Endothelial cell of umbilical vein (primary cell): ENCODE results near the gene MYL3. TPM values are rescaled to one million over a fixed set of nuclear protein-coding genes. Genes with fewer than 3 reads are reported as not detected.

Source experiments
- BruUV-seq: library from RNA; stranded (reverse); fragments of 400-500 nt; replicated peaks from 2 replicates; lab custom pipeline; 2021; lab: Mats Ljungman, UMichigan
- CTCF ChIA-PET: fragments of 300-600, 350-600 bp; sonication (Branson Sonifier 250); formaldehyde crosslinking; loops from one replicate; lab custom pipeline; 2021; ENCODE audit warnings: antibody characterized with exemption, inconsistent platforms; lab: Charles Lee
- POLR2A ChIA-PET: fragments of 300-600, 350-600 bp; sonication (Branson Sonifier 250); formaldehyde crosslinking; loops from one replicate; lab custom pipeline; 2021; ENCODE audit warnings: antibody characterized with exemption, inconsistent platforms; lab: Charles Lee
- DNase-seq: peaks from one replicate; pipeline ENCODE4 v3.0.0-alpha.2; 2011; ENCODE audit warnings: low read depth, low spot score
- FAIRE-seq: peaks from 2 replicates; lab custom pipeline; 2011; peaks lifted over from hg19 to GRCh38; lab: Jason Lieb, UNC
- H2AFZ ChIP-seq: 2 replicates; pipeline ENCODE4 v1.6.0; 2012; ENCODE audit warnings: low read depth, low read length, control low read depth, inconsistent platforms
- H3K27ac ChIP-seq: 2 replicates; pipeline ENCODE4 v1.5.1; 2011; ENCODE audit warnings: low read depth, mild to moderate bottlenecking, control low read depth, low read length, moderate library complexity; ENCODE audit not compliant: insufficient read depth
- H3K27me3 ChIP-seq, 2 experiments: 2 replicates each; pipeline versions ENCODE4 v1.6.0 to v1.6.1; 2011; ENCODE audit warnings: low read length in 2 of 2, mixed read lengths in 1 of 2; ENCODE audit not compliant: control insufficient read depth in 2 of 2, insufficient read depth in 2 of 2
- H3K36me3 ChIP-seq, 2 experiments: 2 replicates in 1 of 2; 3 replicates in 1 of 2; pipeline ENCODE4 v1.5.1; 2011; ENCODE audit warnings: low read length in 2 of 2, mild to moderate bottlenecking in 1 of 2, moderate library complexity in 1 of 2; ENCODE audit not compliant: control insufficient read depth in 2 of 2, insufficient read depth in 2 of 2; ENCODE audit errors: extremely low read depth in 1 of 2
- H3K4me1 ChIP-seq: 3 replicates; pipeline ENCODE4 v1.5.1; 2011; ENCODE audit warnings: mild to moderate bottlenecking, low read length; ENCODE audit not compliant: control insufficient read depth, insufficient read depth; ENCODE audit errors: extremely low read depth
- H3K4me2 ChIP-seq: 2 replicates; pipeline ENCODE4 v1.6.1; 2011; ENCODE audit warnings: low read length, control low read depth, mixed read lengths; ENCODE audit not compliant: insufficient read depth
- H3K4me3 ChIP-seq, 3 experiments: fragments of 200-600 bp in 1 of 3; sonication (generic), shearing (Covaris generic) in 1 of 3; replicated peaks in 1 of 3; 2 replicates each; pipeline ENCODE4 v1.5.1; 2011 to 2016; ENCODE audit warnings: control low read depth in 3 of 3, low read length in 3 of 3, mild to moderate bottlenecking in 2 of 3, inconsistent platforms in 1 of 3, low read depth in 1 of 3, moderate library complexity in 1 of 3; ENCODE audit not compliant: insufficient read depth in 1 of 3
- H3K79me2 ChIP-seq: 2 replicates; pipeline ENCODE4 v1.6.0; 2012; ENCODE audit warnings: low read length, inconsistent platforms; ENCODE audit not compliant: control insufficient read depth, insufficient read depth
- H3K9ac ChIP-seq: replicated peaks from 2 replicates; pipeline ENCODE3; 2011; ENCODE audit warnings: low read length, control low read depth; ENCODE audit not compliant: insufficient read depth; ENCODE audit errors: extremely low read depth
- H3K9me1 ChIP-seq: replicated peaks from 3 replicates; pipeline ENCODE4 v1.6.0; 2011; ENCODE audit warnings: mild to moderate bottlenecking, low read length; ENCODE audit not compliant: control insufficient read depth, insufficient read depth; ENCODE audit errors: extremely low read depth
- H3K9me3 ChIP-seq: replicated peaks from 2 replicates; pipeline ENCODE4 v1.5.1; 2012; ENCODE audit warnings: low read length, inconsistent platforms; ENCODE audit not compliant: control insufficient read depth, insufficient read depth
- H4K20me1 ChIP-seq: replicated peaks from 2 replicates; pipeline ENCODE3; 2011; ENCODE audit warnings: mild to moderate bottlenecking, low read length; ENCODE audit not compliant: control insufficient read depth, insufficient read depth; ENCODE audit errors: extremely low read depth
- CTCF ChIP-seq, 2 donors: IDR thresholded peaks; 1 replicate in 1 of 2; 2 replicates in 1 of 2; pipeline ENCODE4 v1.5.1; 2011; ENCODE audit warnings: low read length in 2 of 2, mild to moderate bottlenecking in 2 of 2, moderate library complexity in 2 of 2, control low read depth in 1 of 2, inconsistent platforms in 1 of 2, low read depth in 1 of 2; ENCODE audit not compliant: insufficient read depth in 1 of 2; ENCODE audit errors: extremely low read depth in 1 of 2
- FOS ChIP-seq: IDR thresholded peaks from 2 replicates; pipeline ENCODE4 v1.6.1; 2011; ENCODE audit warnings: mild to moderate bottlenecking, low read length, moderate library complexity, borderline replicate concordance; ENCODE audit not compliant: insufficient read depth
- MYC ChIP-seq: IDR thresholded peaks from one replicate; pipeline ENCODE4 v1.6.1; 2011; ENCODE audit warnings: mild to moderate bottlenecking, low read depth, low read length
- dilution Hi-C: fragments of 300-500 bp; cut with MboI; formaldehyde crosslinking; loops from one replicate; pipeline ENCODE4 v1.15.0; 2019; ENCODE audit warnings: low sequenced_read_pairs; ENCODE audit not compliant: extremely low pct_ligation_motif_present
- intact Hi-C: fragments of 100-400 bp; cut with micrococcal nuclease; formaldehyde crosslinking; loops from one replicate; pipeline ENCODE4 v1.10.0; 2022
- polyA plus RNA-seq, 4 experiments: library from polyadenylated mRNA; depleted of rRNA in 3 of 4; stranded (reverse) in 3 of 4; unstranded in 1 of 4; fragments of >200 nt; gene quantifications; 2 replicates each; pipeline versions ENCODE4 v1.2.1 to v1.2.3, GENCODE V29; 2011 to 2012; ENCODE audit warnings: missing spikeins in 1 of 4
- total RNA-seq: library from RNA; stranded (reverse); gene quantifications from 2 replicates; pipeline ENCODE4 v1.2.3, GENCODE V29; 2021

Gene MYL3
- total and polyA plus RNA-seq, 2 donors (not counting 3 experiments of a cell fraction or from before 2014, with no cell fraction given), result not detected

- no TSS peak for BruUV-seq
- intact Hi-C loops, result loop anchor here (2.0 kb wide), 1 partner anchor 33 kb away; no protein-coding TSS in a partner anchor
- dilution Hi-C loops, result no loop called here
- peak; percentile 56 for DNase-seq
- no peaks in the 10 kb centered on the region for H3K9me1 ChIP-seq
- peak; percentile 68 for FAIRE-seq
- no peaks in the 10 kb centered on the region for H3K79me2 ChIP-seq
- TF ChIP-seq MYC (no peak), CTCF (IDR thresholded peaks at IDR 0.05; ENCODE audit: extremely low read depth in 1 of 2, insufficient read depth in 1 of 2, low read depth in 1 of 2, low read length in 2 of 2) (peak; percentile 33 to 56), FOS (no peak)
- CTCF ChIA-PET, result interaction anchor here (0.8 to 2.0 kb wide), 17 partner anchors 8 to 357 kb away, joined by 3 to 13 read pairs (median 4); no protein-coding TSS in a partner anchor
- H2AFZ ChIP-seq, result peak overlapping the region; percentile 96
- POLR2A ChIA-PET, result no interaction called here
- peak overlapping the region; percentile 58 for H3K9ac ChIP-seq
- no peaks in the 10 kb centered on the region for H4K20me1 ChIP-seq
- H3K27me3 ChIP-seq, result peaks cover 2 to 8% of the 10 kb centered on the region in 2 experiments
- H3K9me3 ChIP-seq, result no peaks in the 10 kb centered on the region
- H3K4me1 ChIP-seq, result peaks cover 14% of the 10 kb centered on the region
- no peaks in the 10 kb centered on the region for H3K36me3 ChIP-seq
- H3K4me3 ChIP-seq, result peak overlapping the region in 2 of 3 experiments; percentile 19 to 41
- H3K4me2 ChIP-seq, result peak overlapping the region; percentile 68
- H3K27ac ChIP-seq, result peak overlapping the region; percentile 3
Measured at GRCh38 chr3:46845860-46846623, 17.2 kb downstream of the MYL3 start.
